Measurements from ENCODE around the gene DNHD1.

GRCh38 chr11:6497069-6497839 lies at the start of gene DNHD1:
- TF ChIP-seq EZH2 (IDR thresholded peaks at IDR 0.05; ENCODE audit: low read depth, low read length, severe bottlenecking) (no peak), SIRT6 (IDR thresholded peaks at IDR 0.05; ENCODE audit: low read length) (no peak), CTCF (IDR thresholded peaks at IDR 0.05; ENCODE audit: control extremely low read depth in 1 of 3, insufficient read depth in 1 of 3, low read depth in 1 of 3, low read length in 3 of 3) (no peak), NRF1 (IDR thresholded peaks at IDR 0.05; ENCODE audit: low read depth, low read length) (no peak), MAX (IDR thresholded peaks at IDR 0.05) (no peak), POLR2A (IDR thresholded peaks at IDR 0.05; ENCODE audit: control extremely low read depth in 1 of 2, low read depth in 2 of 2, low read length in 2 of 2) (peak in 1 of 2 experiments; percentile 46; a peak in 1 of 3 replicates), SIN3A (conservative IDR thresholded peaks at IDR 0.05 in 1 of 2, IDR thresholded peaks at IDR 0.05 in 1 of 2; ENCODE audit: low read depth in 1 of 2, low read length in 2 of 2) (no peak), MAFK (IDR thresholded peaks at IDR 0.05; ENCODE audit: low read depth, low read length) (no peak), GABPA (IDR thresholded peaks at IDR 0.05; ENCODE audit: borderline replicate concordance, insufficient read depth, low read length) (no peak), RXRA (IDR thresholded peaks at IDR 0.05; ENCODE audit: insufficient read depth, low read depth, low read length) (no peak), RAD21 (IDR thresholded peaks at IDR 0.05 in 1 of 2, conservative IDR thresholded peaks at IDR 0.05 in 1 of 2; ENCODE audit: low read depth in 2 of 2, low read length in 2 of 2) (no peak)

All from H1 (cell line).